ENCODE data around the gene C19orf85.

Gene C19orf85

GRCh38 chr19:55483706-55484592, 19.4 kb upstream of the C19orf85 start:
- DNase-seq = no peak
- no peak overlapping the region for H3K27ac ChIP-seq
- in situ Hi-C loops (cut with HindIII; ENCODE audit: low pct_ligation_motif_present, low sequenced_read_pairs) = no loop called here
- H3K4me3 ChIP-seq (ENCODE audit: low read depth, low read length) = peak overlapping the region; percentile 68
- no peak for TF ChIP-seq CTCF (IDR thresholded peaks at IDR 0.05; ENCODE audit: low read depth, low read length, missing control alignments)
- H3K27me3 ChIP-seq (replicated peaks) = no peaks in the 10 kb centered on the region
- peaks cover 9% of the 10 kb centered on the region for H3K36me3 ChIP-seq (replicated peaks)

GRCh38 chr19:55482967-55483705, 18.6 kb upstream of the C19orf85 start:
- Histone ChIP-seq H3K36me3 (replicated peaks) (peaks cover 9% of the 10 kb centered on the region), H3K4me3 (ENCODE audit: low read depth, low read length) (no peak overlapping the region), H3K27me3 (replicated peaks) (no peaks in the 10 kb centered on the region), H3K27ac (no peak overlapping the region)
- TF ChIP-seq CTCF (IDR thresholded peaks at IDR 0.05; ENCODE audit: low read depth, low read length, missing control alignments) = no peak
- DNase-seq = no peak
- in situ Hi-C loops (cut with HindIII; ENCODE audit: low pct_ligation_motif_present, low sequenced_read_pairs) = no loop called here

- H3K27ac ChIP-seq = no peak overlapping the region
- in situ Hi-C loops (cut with HindIII; ENCODE audit: low pct_ligation_motif_present, low sequenced_read_pairs) = no loop called here
- H3K4me3 ChIP-seq (ENCODE audit: low read depth, low read length) = no peak overlapping the region
- no peaks in the 10 kb centered on the region for H3K27me3 ChIP-seq (replicated peaks)
- peaks cover 9% of the 10 kb centered on the region for H3K36me3 ChIP-seq (replicated peaks)
- no peak for TF ChIP-seq CTCF (IDR thresholded peaks at IDR 0.05; ENCODE audit: low read depth, low read length, missing control alignments)
- DNase-seq = no peak
Observed at GRCh38 chr19:55482156-55482961, 17.8 kb upstream of the C19orf85 start.

GRCh38 chr19:55481794-55482155, 17.2 kb upstream of the C19orf85 start:
- Histone ChIP-seq H3K27me3 (replicated peaks) (no peaks in the 10 kb centered on the region), H3K36me3 (replicated peaks) (peaks cover 9% of the 10 kb centered on the region), H3K27ac (no peak overlapping the region), H3K4me3 (ENCODE audit: low read depth, low read length) (no peak overlapping the region)
- in situ Hi-C loops (cut with HindIII; ENCODE audit: low pct_ligation_motif_present, low sequenced_read_pairs) = no loop called here
- no peak for TF ChIP-seq CTCF (IDR thresholded peaks at IDR 0.05; ENCODE audit: low read depth, low read length, missing control alignments)
- no peak for DNase-seq

- no peak for DNase-seq
- Histone ChIP-seq H3K27me3 (replicated peaks) (no peaks in the 10 kb centered on the region), H3K4me3 (ENCODE audit: low read depth, low read length) (no peak overlapping the region), H3K27ac (no peak overlapping the region), H3K36me3 (replicated peaks) (peaks cover 9% of the 10 kb centered on the region)
- in situ Hi-C loops (cut with HindIII; ENCODE audit: low pct_ligation_motif_present, low sequenced_read_pairs) = no loop called here
- no peak for TF ChIP-seq CTCF (IDR thresholded peaks at IDR 0.05; ENCODE audit: low read depth, low read length, missing control alignments)
Observed at GRCh38 chr19:55481148-55481793, 16.7 kb upstream of the C19orf85 start.
